HG02759 (cell line): ENCODE measurements around the gene CDC25B.
"Not testable (repeated sequence)": the region's sequence is repeated elsewhere in the genome, so short reads cannot be mapped to it uniquely, and the experiment has no call there.

Experiments
- ATAC-seq: cut with Tn5 transposase; IDR thresholded peaks from one replicate; pipeline ENCODE4 v1.9.1; 2021; ENCODE audit warnings: mild to moderate bottlenecking, moderate library complexity; ENCODE audit not compliant: unreplicated experiment

Gene CDC25B

GRCh38 chr20:3784216-3784853 is 11.8 kb upstream of the CDC25B start:
- ATAC-seq = no peak

GRCh38 chr20:3784863-3785239 is 11.3 kb upstream of the CDC25B start:
- ATAC-seq = no peak

GRCh38 chr20:3785240-3786125 is 10.6 kb upstream of the CDC25B start:
- no peak for ATAC-seq

- peak; percentile 31 for ATAC-seq
Measured at GRCh38 chr20:3786126-3786484, 10.0 kb upstream of the CDC25B start.

- ATAC-seq = peak; percentile 90
Measured at GRCh38 chr20:3786665-3787323, 9.3 kb upstream of the CDC25B start, which contains the start of gene CENPB. TSS of gene CENPB (minus strand) at chr20:3786740. CDS start at chr20:3786483, 257 bp downstream.

- no peak for ATAC-seq
Measured at GRCh38 chr20:3787324-3788014, 8.6 kb upstream of the CDC25B start.

- no peak for ATAC-seq
Measured at GRCh38 chr20:3788685-3789155, 7.4 kb upstream of the CDC25B start.

- ATAC-seq = not testable (repeated sequence)
Measured at GRCh38 chr20:3789201-3789600, 6.9 kb upstream of the CDC25B start.

- ATAC-seq = not testable (repeated sequence)
Measured at GRCh38 chr20:3794168-3794567, 1.9 kb upstream of the CDC25B start.

GRCh38 chr20:3794701-3795420 is 1.2 kb upstream of the CDC25B start:
- ATAC-seq = no peak

- peak; percentile 2 for ATAC-seq
Measured at GRCh38 chr20:3796477-3797225, 541 bp downstream of the CDC25B start.

- no peak for ATAC-seq
Measured at GRCh38 chr20:3797226-3797545, 1.1 kb downstream of the CDC25B start.

- ATAC-seq = no peak
Measured at GRCh38 chr20:3797592-3798372, 1.7 kb downstream of the CDC25B start.

- ATAC-seq = no peak
Measured at GRCh38 chr20:3798373-3798768, 2.3 kb downstream of the CDC25B start.

- no peak for ATAC-seq
Measured at GRCh38 chr20:3798908-3799248, 2.8 kb downstream of the CDC25B start.

- no peak for ATAC-seq
Measured at GRCh38 chr20:3800256-3800877, 4.3 kb downstream of the CDC25B start.

GRCh38 chr20:3800878-3801260 is 4.8 kb downstream of the CDC25B start:
- ATAC-seq = no peak

GRCh38 chr20:3801299-3801698 is 5.2 kb downstream of the CDC25B start:
- ATAC-seq = no peak

GRCh38 chr20:3801846-3802245 is 5.7 kb downstream of the CDC25B start:
- ATAC-seq = no peak
